SK-N-SH (cell line): ENCODE measurements around the gene DRC3. TPM values are rescaled to one million over a fixed set of nuclear protein-coding genes. Genes with fewer than 3 reads are reported as not detected.

Source experiments
- CTCF ChIA-PET: fragments of 300-600, 350-600 bp; formaldehyde crosslinking; extraction: SDS; loops from one replicate; lab custom pipeline; 2021; lab: Yijun Ruan, JAX
- POLR2A ChIA-PET: fragments of 350-600 bp; sonication (Branson Sonifier 250); formaldehyde crosslinking; extraction: SDS; loops from one replicate; lab custom pipeline; 2020; ENCODE audit warnings: antibody characterized with exemption, inconsistent platforms; lab: Yijun Ruan, JAX
- DNase-seq: peaks from one replicate; pipeline ENCODE4 v3.0.0; 2012
- H2AFZ ChIP-seq: fragments of 200-600 bp; sonication (generic); 2 replicates; pipeline ENCODE4 v1.8.1; 2016; ENCODE audit warnings: antibody characterized with exemption, mild to moderate bottlenecking, low read depth
- H3F3A ChIP-seq: fragments of 200-600 bp; sonication (generic); replicated peaks from 2 replicates; pipeline ENCODE3; 2016; ENCODE audit warnings: antibody characterized with exemption, mild to moderate bottlenecking; ENCODE audit not compliant: insufficient read depth
- H3K27ac ChIP-seq, 2 experiments: fragments of 200-500 bp in 1 of 2; fragments of 200-600 bp in 1 of 2; sonication (Bioruptor generic) in 1 of 2; sonication (generic), shearing (Covaris generic) in 1 of 2; 2 replicates each; pipeline versions ENCODE4 v1.5.1 to v1.6.1; 2014 to 2016; ENCODE audit warnings: low read depth in 2 of 2, inconsistent platforms in 1 of 2, low read length in 1 of 2, mild to moderate bottlenecking in 1 of 2, mixed read lengths in 1 of 2
- H3K27me3 ChIP-seq: fragments of 200-600 bp; sonication (generic), shearing (Covaris generic); 2 replicates; pipeline ENCODE4 v1.6.1; 2016; ENCODE audit warnings: mixed run types; ENCODE audit not compliant: insufficient read depth
- H3K36me3 ChIP-seq, 2 experiments: fragments of 200-500 bp in 1 of 2; fragments of 200-600 bp in 1 of 2; sonication (Bioruptor generic) in 1 of 2; sonication (generic) in 1 of 2; replicated peaks in 1 of 2; 2 replicates each; pipeline versions ENCODE3 to v1.5.1; 2014 to 2016; ENCODE audit warnings: low read length in 1 of 2, mild to moderate bottlenecking in 1 of 2; ENCODE audit not compliant: insufficient read depth in 2 of 2, control insufficient read depth in 1 of 2
- H3K4me1 ChIP-seq, 2 experiments: fragments of 200-500 bp in 1 of 2; fragments of 200-600 bp in 1 of 2; sonication (Bioruptor generic) in 1 of 2; sonication (generic), shearing (Covaris generic) in 1 of 2; 2 replicates each; pipeline versions ENCODE4 v1.5.1 to v1.6.1; 2014 to 2016; ENCODE audit warnings: low read depth in 1 of 2, low read length in 1 of 2, mixed run types in 1 of 2; ENCODE audit not compliant: insufficient read depth in 2 of 2, control insufficient read depth in 1 of 2
- H3K4me2 ChIP-seq: fragments of 200-600 bp; sonication (generic), shearing (Covaris generic); 2 replicates; pipeline ENCODE4 v1.6.1; 2017; ENCODE audit warnings: mixed run types
- H3K4me3 ChIP-seq, 2 experiments: fragments of 200-500 bp in 1 of 2; fragments of 200-600 bp in 1 of 2; sonication (Bioruptor generic) in 1 of 2; sonication (generic), shearing (Covaris generic) in 1 of 2; 2 replicates each; pipeline versions ENCODE4 v1.5.1 to v1.8.1; 2014 to 2016; ENCODE audit warnings: low read depth in 2 of 2, inconsistent platforms in 1 of 2, low read length in 1 of 2, mild to moderate bottlenecking in 1 of 2, mixed read lengths in 1 of 2, moderate library complexity in 1 of 2
- H3K79me2 ChIP-seq: fragments of 200-600 bp; sonication (generic); 2 replicates; pipeline ENCODE4 v1.8.1; 2017; ENCODE audit warnings: mild to moderate bottlenecking; ENCODE audit not compliant: insufficient read depth
- H3K9ac ChIP-seq: fragments of 200-600 bp; sonication (generic); 2 replicates; pipeline ENCODE4 v1.6.1; 2017; ENCODE audit warnings: mixed run types
- H3K9me2 ChIP-seq: fragments of 200-600 bp; sonication (generic); 2 replicates; pipeline ENCODE4 v1.6.1; 2017; ENCODE audit warnings: mixed run types
- H3K9me3 ChIP-seq: fragments of 200-600 bp; sonication (generic); 2 replicates; pipeline ENCODE4 v1.6.1; 2017; ENCODE audit warnings: mixed run types, mild to moderate bottlenecking, moderate library complexity
- H4K20me1 ChIP-seq: fragments of 200-600 bp; sonication (generic); 2 replicates; pipeline ENCODE4 v1.6.1; 2017; ENCODE audit warnings: mild to moderate bottlenecking, mixed run types; ENCODE audit not compliant: insufficient read depth
- REST ChIP-seq: IDR thresholded peaks from 2 replicates; pipeline ENCODE4 v1.6.1; 2012; ENCODE audit warnings: mild to moderate bottlenecking, low read depth, low read length, moderate library complexity
- SMC3 ChIP-seq: IDR thresholded peaks from 2 replicates; pipeline ENCODE4 v1.6.1; 2012; ENCODE audit warnings: low read depth, low read length, improper control_type of control experiment
- USF2 ChIP-seq: fragments of 150-350 bp; IDR thresholded peaks from 2 replicates; pipeline ENCODE4 v1.6.1; 2017; ENCODE audit warnings: antibody characterized with exemption, low read length, low read depth, borderline replicate concordance
- WGBS: methylation state at CpG from one replicate; pipeline ENCODE4 v1.1.6; 2017; ENCODE audit warnings: low lambda C conversion rate; 5-methylcytosine and 5-hydroxymethylcytosine counted together
- polyA plus RNA-seq, 3 experiments: library from polyadenylated mRNA; depleted of rRNA; stranded (reverse); fragments of >200 nt; gene quantifications; 2 replicates each; pipeline ENCODE4 v1.2.3, GENCODE V29; 2012

DRC3 gene
- polyA plus RNA-seq, 1 of the 3 experiments (the other 2 are of a cell fraction), result 3.6 TPM

- CTCF ChIA-PET, result interaction anchor here (1.0 kb wide), 2 partner anchors 13 to 23 kb away, joined by 4 read pairs; no protein-coding TSS in a partner anchor
- Histone ChIP-seq H3K4me3 (no peak overlapping the region), H3K9ac (no peak overlapping the region), H3K9me2 (no peaks in the 10 kb centered on the region), H3K79me2 (peaks cover 85% of the 10 kb centered on the region), H4K20me1 (no peaks in the 10 kb centered on the region; the same call in 1 of the 2 replicates), H3K36me3 (peaks cover 0 to 4% of the 10 kb centered on the region in 2 experiments), H3K9me3 (no peaks in the 10 kb centered on the region), H3K4me1 (peaks cover 11 to 22% of the 10 kb centered on the region in 2 experiments), H3F3A (peaks cover 43% of the 10 kb centered on the region), H2AFZ (no peak overlapping the region), H3K27me3 (no peaks in the 10 kb centered on the region), H3K4me2 (peak overlapping the region; percentile 56; the same call in 1 of the 2 replicates), H3K27ac (peak overlapping the region in 1 of 2 experiments; percentile 98; a peak in 3 of 4 replicates)
- WGBS, result 94% methylated on average over 5 of the region's 5 CpGs
- POLR2A ChIA-PET, result no interaction called here
- no peak for TF ChIP-seq SMC3
- no peak for DNase-seq
Observed at GRCh38 chr17:17960500-17961030, 12.1 kb upstream of the DRC3 start.

- H4K20me1 ChIP-seq, result peaks cover 5% of the 10 kb centered on the region
- H3K79me2 ChIP-seq, result peaks cover 91% of the 10 kb centered on the region
- 91% methylated on average over 4 of the region's 4 CpGs for WGBS
- ChIA-PET CTCF (no interaction called here), POLR2A (no interaction called here)
- peaks cover 9 to 13% of the 10 kb centered on the region in 2 experiments for H3K4me1 ChIP-seq
- H3K36me3 ChIP-seq, result no peaks in the 10 kb centered on the region
- H3K27ac ChIP-seq, result no peak overlapping the region
- TF ChIP-seq USF2 (no peak), REST (no peak)
- peaks cover 30% of the 10 kb centered on the region for H3F3A ChIP-seq
- no peak for DNase-seq
- H3K9me2 ChIP-seq, result no peaks in the 10 kb centered on the region
- no peak overlapping the region for H3K4me3 ChIP-seq
- no peak overlapping the region for H2AFZ ChIP-seq
- no peak overlapping the region for H3K9ac ChIP-seq
- no peak overlapping the region for H3K4me2 ChIP-seq
- no peaks in the 10 kb centered on the region for H3K27me3 ChIP-seq
- H3K9me3 ChIP-seq, result no peaks in the 10 kb centered on the region
Observed at GRCh38 chr17:17963066-17963465, 9.6 kb upstream of the DRC3 start.
